Body of pancreas (tissue), 4 donors: ENCODE results near the gene OGFR.

Source experiments
- CTCF ChIP-seq, 7 experiments: fragments of 450-650 bp in 4 of 7; fragments of 200-600 bp in 3 of 7; sonication (generic) in 3 of 7; IDR thresholded peaks; one replicate each; pipeline ENCODE4 v1.5.1; 2016 to 2019; ENCODE audit warnings: antibody characterized with exemption in 7 of 7
- POLR2A ChIP-seq, 3 donors: fragments of 450-650 bp; IDR thresholded peaks; one replicate each; pipeline ENCODE4 v1.6.1; 2016; ENCODE audit warnings: antibody characterized with exemption in 3 of 3, mild to moderate bottlenecking in 2 of 3

GRCh38 chr20:62754991-62755356, 49.7 kb upstream of the OGFR start:
- TF ChIP-seq POLR2A (IDR thresholded peaks at IDR 0.05): no peak
- TF ChIP-seq CTCF (IDR thresholded peaks at IDR 0.05): no peak
